GM18526 (cell line): ENCODE data around the gene PXDC1.

Source experiments
- POLR2A ChIP-seq: IDR thresholded peaks from 3 replicates; pipeline ENCODE4 v1.6.1; 2011; ENCODE audit not compliant: insufficient read length; ENCODE audit errors: extremely low read depth

PXDC1 gene

GRCh38 chr6:3714768-3715167 is 36.7 kb downstream of the PXDC1 start:
- no peak for TF ChIP-seq POLR2A

DNA sequence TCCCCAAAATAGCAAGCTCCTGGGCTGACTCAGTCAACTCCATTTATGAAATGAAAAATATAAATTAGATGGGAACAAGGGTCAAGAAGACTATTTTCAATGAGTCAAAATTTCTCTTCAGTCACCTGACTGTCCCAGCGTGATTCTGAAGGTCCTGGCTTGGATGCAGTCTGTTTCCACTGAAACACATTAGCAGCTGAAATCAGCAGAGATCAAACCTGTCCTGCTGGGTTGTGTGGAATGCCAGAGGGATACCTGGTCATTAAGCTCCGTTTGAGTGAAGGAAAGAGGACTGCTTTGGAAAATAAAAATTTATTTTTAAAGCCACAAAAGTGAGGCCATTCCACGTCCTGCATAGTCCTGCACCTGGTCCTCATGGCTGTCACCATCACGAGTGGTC is 37.4 kb downstream of the PXDC1 start:
- TF ChIP-seq POLR2A = no peak

DNA sequence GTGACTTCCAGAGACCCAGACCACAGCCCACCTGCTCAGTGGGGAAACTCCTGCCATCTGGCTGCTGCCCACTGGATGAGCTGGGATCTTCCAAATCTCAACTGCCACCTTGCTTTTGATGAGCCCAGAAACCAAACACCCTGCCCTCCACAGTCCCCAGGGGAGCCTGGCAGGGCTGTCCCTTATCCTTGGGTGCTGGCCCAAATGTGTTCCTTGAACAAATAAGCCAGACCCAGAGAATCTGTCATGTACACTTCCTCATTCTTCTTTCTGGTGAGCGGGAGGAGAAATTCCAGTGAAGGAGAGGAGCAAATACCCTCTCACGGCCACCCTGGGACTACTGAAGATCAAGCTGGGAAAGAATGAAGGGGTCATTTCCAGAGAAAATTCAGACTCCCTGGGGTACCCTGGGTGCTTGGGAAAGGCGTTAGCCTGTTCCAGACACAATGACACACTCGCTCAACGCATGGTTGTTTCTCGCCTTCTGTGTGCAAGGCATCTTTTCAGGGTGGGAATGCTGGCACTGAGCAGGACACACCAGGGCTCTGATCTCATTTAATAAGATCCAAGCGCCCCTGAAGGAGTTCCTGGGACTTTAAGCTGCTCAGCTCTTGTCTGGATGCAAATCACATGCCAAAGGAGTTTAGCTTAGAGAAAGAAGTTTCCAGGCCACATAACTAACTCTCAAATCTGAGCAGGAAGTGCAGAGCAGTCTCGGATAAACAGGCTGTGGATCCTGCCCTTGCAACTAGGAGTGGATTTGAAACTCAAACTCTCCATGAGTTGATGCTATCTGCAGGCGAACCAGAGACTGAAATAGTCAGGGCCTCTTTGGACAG is 38.5 kb downstream of the PXDC1 start:
- no peak for TF ChIP-seq POLR2A

DNA sequence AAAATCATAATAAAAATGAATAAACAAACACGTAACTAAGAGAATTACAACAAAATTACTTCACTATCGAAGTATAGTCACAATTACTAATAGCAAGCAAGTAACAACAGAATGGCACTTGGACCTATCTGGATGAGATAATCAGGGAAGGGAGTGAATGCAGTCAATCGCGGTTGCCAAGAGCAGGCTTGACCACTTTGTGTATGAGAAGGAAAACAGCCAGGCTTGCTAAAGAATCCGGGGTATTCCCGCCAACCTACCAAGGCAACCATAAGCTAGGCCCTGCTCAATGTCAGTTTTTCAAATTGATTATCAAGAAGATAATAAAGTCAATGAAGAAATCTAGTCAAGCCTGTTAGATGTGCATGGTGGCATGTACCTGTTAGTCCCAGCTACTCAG is 39.7 kb downstream of the PXDC1 start:
- TF ChIP-seq POLR2A = no peak

DNA sequence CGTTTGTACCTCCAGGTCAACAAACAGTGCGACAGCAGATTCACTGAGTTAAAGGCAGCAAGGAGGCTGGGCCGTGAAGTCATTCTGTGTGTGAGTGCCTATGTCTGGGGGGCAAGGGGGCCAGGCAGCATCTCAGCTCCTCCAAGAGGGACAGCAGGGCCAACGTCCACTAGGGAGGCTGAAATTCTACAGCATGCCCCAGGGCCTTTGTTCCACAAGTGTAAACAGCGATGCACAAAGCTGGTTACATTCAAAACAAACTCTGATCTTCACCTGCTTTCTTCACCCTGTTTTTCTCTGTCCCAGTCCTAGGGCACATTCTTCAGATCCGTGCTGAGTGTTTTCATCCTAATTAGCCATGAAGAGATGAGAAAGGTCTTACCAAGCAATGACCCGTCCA is 41.1 kb downstream of the PXDC1 start:
- TF ChIP-seq POLR2A = no peak

DNA sequence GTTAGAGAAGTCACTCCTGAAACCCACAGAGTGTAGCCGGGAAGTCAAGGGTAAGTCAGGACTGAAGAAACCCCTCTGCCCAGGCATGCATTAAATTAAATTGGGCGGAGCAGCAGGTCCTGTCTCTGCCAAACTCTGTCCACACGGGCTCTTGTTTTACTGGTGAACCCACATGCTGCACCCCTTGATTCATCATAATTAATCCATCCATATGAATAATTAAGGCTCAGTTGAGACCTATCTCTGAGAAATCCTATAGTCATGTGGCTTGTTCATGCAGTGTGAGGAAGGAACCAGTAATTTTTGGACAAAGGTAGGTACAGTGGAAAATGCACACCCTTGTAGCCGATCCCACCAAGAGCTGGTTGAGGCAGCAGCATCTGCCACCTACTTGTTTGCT is 43.0 kb downstream of the PXDC1 start:
- no peak for TF ChIP-seq POLR2A

DNA sequence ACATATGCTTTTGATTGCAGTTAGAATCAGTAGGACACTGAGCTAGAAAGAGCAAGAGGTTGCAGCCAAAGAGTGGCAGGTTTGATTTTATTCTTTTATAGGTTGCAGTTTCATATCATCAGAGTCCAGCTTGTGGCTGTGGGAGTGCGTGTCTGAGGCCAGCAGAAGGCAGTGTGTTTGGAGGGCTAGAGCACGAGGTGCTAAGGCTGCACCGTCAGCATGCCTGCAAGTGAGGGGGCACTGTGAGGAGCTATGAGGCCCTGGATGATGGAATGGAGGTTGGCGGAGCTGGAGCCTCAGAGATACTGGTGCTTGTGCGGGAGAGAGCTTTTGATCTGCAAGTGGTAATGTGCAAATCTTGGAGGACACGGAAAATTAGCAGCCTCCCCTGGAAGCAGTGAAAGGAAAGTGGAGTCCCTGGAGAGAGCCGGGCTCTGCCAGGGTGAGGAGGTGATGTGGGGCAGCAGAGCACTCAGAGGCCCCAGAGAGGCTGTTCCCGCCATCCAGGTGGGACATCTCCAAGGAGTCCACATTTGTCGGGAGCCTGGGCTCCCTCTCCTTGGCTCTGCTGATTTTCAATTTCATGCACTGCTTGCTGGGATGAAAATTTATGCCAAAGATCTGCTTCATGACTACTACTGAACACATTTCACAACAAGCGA is 43.6 kb downstream of the PXDC1 start:
- no peak for TF ChIP-seq POLR2A

DNA sequence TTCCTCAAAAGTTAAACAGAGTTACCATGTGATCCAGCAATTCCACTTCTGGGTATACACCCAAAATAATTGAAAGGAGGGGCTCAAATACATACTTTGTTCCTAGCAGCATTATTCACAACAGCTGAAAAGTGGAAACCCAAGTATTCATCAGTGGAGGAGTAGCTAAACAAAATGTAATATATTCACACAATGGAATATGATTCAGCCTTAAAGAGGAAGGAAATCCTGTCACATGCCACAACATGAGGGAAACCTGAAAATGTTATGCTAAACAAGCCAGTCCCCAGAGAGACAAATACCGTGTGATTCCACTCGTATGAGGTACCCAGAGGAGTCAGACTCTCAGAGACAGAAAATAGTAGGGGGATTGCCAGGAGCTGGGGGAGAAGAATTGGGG is 44.5 kb downstream of the PXDC1 start:
- TF ChIP-seq POLR2A = no peak

DNA sequence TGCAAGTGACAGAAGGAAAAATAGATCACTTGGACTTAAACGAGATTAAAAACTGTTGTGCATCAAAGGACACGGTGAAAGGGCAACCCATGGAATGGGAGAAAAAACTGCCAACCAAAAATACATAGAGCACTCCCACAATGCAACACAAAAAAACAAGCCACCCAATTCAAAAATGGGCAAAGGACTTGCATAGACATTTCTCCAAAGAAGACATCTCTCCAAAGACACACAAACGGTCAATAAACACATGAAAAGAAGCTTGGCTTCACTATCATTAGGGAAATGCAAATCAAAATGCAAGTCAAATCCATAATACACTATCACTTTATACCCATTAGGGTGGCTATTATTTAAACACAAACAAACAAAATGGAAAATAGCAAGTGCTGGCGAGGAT is 45.0 kb downstream of the PXDC1 start:
- no peak for TF ChIP-seq POLR2A

DNA sequence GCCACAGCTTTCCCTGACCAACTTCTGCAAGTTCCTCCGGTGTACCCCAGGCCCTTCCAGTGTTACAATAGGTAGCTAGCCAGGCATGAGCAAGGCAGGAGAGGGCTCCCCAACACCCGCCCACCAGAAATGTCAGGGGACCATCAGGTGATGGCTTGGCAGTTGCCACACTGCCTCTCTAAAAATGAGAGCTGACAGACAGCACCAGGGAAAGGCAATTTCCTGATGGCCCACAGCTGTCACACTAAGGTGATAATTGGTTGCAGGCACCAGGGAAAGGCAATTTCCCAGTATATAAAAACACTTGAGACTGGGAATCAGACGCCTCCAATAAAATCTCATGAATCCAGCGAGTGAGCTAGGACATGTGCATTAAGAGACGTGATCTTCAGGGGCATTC is 49.9 kb downstream of the PXDC1 start:
- no peak for TF ChIP-seq POLR2A

GRCh38 chr6:3699231-3699630 is 52.3 kb downstream of the PXDC1 start:
- no peak for TF ChIP-seq POLR2A

GRCh38 chr6:3698021-3698420 is 53.5 kb downstream of the PXDC1 start:
- TF ChIP-seq POLR2A = no peak

DNA sequence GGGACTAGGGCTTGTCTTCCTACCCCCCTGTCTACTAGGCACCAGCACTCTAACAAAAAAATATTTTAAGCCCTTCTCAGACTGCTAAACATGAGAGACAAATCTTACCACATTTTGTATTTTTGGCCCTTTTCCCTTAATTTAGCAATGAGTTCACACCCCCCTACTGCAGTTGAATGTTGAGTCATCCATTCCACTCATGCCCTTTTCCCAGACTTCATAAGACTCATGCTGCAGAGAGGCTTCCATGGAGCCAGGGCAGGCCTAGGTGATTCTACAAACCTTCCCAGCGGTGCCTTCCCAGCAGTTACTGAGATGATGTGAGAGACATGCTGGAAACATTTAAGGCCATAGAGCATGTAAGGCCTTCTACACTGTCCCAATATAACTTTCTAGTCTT is 53.9 kb downstream of the PXDC1 start:
- no peak for TF ChIP-seq POLR2A

GRCh38 chr6:3696525-3697088 is 54.9 kb downstream of the PXDC1 start:
- TF ChIP-seq POLR2A = no peak

DNA sequence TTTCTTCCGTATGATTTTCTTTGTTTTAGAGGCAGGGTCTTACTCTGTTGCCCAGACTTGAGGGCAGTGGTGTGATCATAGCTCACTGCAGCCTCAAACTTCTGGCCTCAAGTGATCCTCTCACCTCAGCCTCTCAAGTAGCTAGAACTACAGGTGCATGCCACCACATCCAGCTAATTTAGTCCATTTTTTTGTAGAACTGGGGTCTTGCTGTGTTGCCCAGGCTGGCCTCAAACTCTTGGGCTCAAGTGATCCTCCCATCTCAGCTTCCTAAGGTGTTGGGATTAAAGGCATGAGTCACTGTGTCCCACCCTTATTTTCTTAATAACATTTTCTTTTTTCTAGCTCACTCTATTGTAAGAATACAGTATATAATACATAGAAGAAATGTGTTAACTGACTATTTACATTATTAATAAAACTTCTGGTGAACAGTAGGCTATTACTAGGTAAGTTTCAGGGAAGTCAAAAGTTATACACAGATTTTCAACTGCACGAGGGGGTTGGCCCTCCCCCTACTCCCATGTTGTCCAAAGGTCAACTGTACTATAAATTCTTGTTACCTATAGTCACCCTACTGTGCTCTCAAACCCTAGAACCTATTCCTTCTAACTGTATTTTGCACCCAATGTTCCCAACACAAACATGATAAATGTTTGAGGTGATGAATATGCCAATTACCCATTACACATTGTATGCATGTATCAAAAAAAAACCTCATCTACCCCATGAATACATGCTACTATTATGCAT is 56.3 kb downstream of the PXDC1 start:
- TF ChIP-seq POLR2A = no peak

GRCh38 chr6:3693831-3694230 is 57.7 kb downstream of the PXDC1 start:
- TF ChIP-seq POLR2A = no peak
